GM12872 (cell line): ENCODE measurements around the gene FAM187B.

Experiments
- CTCF ChIP-seq: IDR thresholded peaks from 3 replicates; pipeline ENCODE4 v1.5.1; 2011; ENCODE audit warnings: low read depth, mild to moderate bottlenecking, low read length, moderate library complexity; ENCODE audit not compliant: insufficient read depth

The FAM187B gene

GRCh38 chr19:35202722-35203688 lies 25.5 kb downstream of the FAM187B start:
- TF ChIP-seq CTCF = no peak

DNA sequence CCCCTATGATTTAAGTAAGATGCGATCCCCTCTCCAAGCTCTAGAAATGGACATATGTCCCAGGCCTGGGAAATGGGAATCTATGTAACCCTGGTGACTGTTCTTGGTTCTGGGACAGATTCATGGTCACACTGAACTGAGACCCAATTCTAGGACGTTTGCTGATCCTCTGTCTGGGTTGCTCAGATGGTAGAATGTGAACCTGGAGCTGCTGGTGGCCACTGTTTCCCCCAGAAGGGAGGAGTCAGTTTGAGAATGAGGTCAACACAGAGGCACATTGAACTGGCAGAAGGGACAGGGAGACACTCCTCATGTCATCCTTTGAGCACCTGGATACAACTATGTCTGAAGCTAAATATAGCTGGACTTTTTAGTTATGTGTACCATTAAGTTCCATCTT lies 29.1 kb downstream of the FAM187B start:
- TF ChIP-seq CTCF = no peak

DNA sequence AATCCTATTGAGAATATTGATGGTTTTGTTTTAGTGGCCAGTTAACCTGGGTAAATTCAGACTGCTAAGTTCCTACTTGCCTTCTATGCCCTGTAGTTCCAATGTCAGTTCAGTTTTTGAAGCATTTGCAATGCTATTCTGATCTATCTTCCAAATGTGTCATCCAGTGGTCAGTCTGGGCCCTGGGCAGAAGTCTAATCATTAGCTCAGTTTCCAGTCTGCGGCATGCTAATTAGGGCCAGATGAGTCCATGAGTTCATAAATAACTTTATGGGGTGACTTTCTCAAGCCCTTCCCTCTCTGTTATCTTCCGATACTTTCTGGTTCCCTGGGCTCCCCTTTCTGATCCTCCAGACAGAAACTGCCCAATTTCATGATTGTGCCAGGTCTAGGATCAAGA lies 32.7 kb downstream of the FAM187B start:
- TF ChIP-seq CTCF = no peak

DNA sequence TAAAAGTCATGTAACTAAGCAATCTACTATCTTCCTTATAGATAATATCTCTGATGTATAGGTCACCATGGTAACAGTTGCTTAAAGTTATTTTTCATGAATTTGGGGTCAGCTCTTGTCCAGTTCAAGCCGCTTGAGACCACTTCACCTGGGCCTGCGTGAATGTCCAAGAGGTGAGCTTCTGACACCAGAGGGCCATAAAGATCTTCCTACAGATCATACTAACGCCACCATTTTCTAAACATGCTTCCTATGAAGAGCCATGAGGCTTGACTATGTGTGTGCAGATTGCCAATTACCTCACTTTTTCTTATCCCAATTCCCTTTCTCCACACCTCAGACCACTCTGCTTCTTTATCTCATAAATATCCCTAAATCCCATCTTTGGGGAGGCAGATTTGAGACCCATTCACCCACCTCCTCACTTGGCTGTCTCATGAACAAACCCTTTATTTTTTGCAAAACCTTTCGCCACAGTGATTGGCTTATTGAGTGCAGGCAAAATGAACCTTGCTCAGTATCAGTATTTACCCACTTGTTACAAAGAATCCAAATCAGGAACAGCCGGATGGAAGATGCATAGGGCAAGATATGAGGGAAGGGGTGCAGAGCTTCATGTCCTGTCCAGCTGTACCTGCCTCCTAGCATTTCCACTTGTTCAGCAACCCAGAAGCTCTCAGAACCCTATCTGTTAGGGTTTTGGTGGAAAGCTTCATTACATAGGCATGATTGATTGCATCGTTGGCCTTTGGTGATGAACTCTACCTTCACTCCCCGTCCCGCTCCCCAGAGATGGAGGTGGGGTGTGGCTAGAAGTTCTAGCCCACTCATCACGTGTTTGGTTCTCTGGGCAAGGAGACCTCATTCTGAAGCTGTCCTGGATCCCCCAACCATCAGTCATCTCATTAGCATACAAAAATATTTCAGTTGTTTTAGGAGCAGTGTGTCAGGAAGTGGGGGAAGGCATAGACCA lies 34.2 kb downstream of the FAM187B start:
- TF ChIP-seq CTCF = no peak

GRCh38 chr19:35184884-35185283 lies 43.7 kb downstream of the FAM187B start:
- no peak for TF ChIP-seq CTCF

GRCh38 chr19:35184267-35184666 lies 44.3 kb downstream of the FAM187B start:
- TF ChIP-seq CTCF = no peak

DNA sequence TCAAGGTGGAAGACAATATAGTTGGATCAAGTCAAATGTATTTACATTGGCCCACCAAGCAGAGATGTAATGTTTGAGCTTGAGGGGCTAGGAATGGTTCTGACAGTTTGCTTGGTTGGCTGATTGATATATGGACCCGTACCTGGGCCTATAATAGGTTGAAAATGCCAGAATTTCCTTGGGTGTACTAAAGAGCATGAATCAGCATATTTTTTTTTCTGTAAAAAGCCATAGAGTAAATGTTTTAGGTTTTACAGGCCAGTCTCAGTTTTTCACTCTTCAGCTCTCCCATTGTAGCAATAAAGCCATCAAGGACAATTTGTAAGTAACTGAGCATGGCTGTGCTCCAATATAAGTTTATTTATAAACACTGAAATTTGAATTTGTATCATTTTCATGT lies 47.2 kb downstream of the FAM187B start:
- no peak for TF ChIP-seq CTCF
